Retinal pigment epithelial cell (primary cell): ENCODE measurements around the gene SHROOM2.

ENCODE experiments used
- DNase-seq: peaks from one replicate; pipeline ENCODE4 v3.0.0-alpha.2; 2010; ENCODE audit warnings: low read depth
- H3K4me3 ChIP-seq: 2 replicates; pipeline ENCODE4 v1.5.1; 2011; ENCODE audit warnings: mild to moderate bottlenecking, low read length, control low read depth, moderate library complexity
- TF ChIP-seq, protein P1 (sequence below): conservative IDR thresholded peaks from 2 replicates; pipeline ENCODE4 v1.5.1; 2011; ENCODE audit warnings: low read depth, low read length, control low read depth, inconsistent platforms

Gene SHROOM2

DNA sequence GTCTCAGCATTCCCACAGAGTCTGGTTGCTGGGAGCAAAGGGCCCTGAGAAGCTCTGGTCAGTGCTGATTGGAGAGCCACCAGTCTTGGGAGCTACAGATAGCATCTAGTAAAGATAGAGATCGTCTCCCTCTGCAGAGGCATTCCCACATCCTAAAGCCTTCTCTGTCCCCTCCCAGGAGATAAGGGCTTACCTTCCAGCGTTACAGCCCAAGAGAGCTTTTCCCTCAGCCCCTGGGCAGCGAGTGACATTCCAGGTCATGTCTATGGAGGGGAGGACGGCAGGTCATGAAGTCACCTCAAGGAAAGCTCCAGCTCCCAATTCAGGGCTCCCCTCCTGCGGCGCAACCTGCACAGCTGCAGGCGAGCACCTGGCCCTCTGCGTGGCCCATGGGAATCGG lies 210.8 kb downstream of the SHROOM2 start:
- TF ChIP-seq, protein P1, sequence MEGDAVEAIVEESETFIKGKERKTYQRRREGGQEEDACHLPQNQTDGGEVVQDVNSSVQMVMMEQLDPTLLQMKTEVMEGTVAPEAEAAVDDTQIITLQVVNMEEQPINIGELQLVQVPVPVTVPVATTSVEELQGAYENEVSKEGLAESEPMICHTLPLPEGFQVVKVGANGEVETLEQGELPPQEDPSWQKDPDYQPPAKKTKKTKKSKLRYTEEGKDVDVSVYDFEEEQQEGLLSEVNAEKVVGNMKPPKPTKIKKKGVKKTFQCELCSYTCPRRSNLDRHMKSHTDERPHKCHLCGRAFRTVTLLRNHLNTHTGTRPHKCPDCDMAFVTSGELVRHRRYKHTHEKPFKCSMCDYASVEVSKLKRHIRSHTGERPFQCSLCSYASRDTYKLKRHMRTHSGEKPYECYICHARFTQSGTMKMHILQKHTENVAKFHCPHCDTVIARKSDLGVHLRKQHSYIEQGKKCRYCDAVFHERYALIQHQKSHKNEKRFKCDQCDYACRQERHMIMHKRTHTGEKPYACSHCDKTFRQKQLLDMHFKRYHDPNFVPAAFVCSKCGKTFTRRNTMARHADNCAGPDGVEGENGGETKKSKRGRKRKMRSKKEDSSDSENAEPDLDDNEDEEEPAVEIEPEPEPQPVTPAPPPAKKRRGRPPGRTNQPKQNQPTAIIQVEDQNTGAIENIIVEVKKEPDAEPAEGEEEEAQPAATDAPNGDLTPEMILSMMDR: no peak
- no peak overlapping the region for H3K4me3 ChIP-seq
- no peak for DNase-seq

DNA sequence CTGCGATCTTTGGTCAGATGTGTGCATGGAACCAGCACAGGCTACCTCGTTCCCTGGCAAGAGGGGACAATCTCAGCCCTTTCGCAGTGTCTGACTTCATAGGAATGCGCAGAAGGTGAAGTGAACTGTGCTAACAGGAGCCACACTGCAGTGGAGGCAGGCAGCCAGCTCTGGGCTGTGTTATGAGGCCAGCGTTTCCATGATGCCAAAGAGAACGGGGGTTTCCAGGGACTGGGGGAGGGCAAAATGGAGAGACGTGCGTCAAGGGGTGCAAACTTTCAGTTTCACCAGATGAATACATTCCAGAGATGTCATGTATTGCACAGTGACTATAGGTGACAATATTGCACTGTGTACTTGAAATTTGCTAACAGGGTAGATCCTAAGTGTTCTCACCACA lies 211.3 kb downstream of the SHROOM2 start:
- TF ChIP-seq, protein P1: no peak
- no peak overlapping the region for H3K4me3 ChIP-seq
- no peak for DNase-seq
